ENCODE measurements around the gene PALLD. TPM values are rescaled to one million over a fixed set of nuclear protein-coding genes. Genes with fewer than 3 reads are reported as not detected.
A peak's percentile ranks its signal among the peaks of the same experiment; 100 is the strongest.
"Not testable (repeated sequence)": the region's sequence is repeated elsewhere in the genome, so short reads cannot be mapped to it uniquely, and the experiment has no call there.

PALLD gene
- total and polyA plus RNA-seq, 12 donors: 30.3 to 203 (median 90.5) TPM

DNA sequence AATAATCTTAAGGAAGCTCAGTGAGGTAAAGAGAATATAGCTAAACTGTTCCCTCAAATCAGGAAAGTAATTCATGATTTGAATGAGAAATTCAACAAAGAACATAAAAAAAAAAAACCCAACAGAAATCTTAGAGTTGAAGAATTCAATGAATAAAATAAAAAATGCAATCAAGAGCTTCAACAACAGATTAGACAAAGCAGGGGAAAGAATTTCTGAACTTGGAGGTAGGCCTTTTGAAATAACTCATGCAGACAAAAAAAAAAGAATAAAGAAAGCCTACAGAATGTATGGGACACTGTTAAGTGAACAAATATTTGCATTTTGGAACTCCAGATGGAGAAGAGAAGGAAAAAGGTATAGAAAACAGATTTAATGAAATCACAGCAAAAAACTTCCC lies 435.3 kb downstream of the PALLD start:
- no peak for TF ChIP-seq POLR2A (IDR thresholded peaks at IDR 0.05)
- TF ChIP-seq, protein P1, sequence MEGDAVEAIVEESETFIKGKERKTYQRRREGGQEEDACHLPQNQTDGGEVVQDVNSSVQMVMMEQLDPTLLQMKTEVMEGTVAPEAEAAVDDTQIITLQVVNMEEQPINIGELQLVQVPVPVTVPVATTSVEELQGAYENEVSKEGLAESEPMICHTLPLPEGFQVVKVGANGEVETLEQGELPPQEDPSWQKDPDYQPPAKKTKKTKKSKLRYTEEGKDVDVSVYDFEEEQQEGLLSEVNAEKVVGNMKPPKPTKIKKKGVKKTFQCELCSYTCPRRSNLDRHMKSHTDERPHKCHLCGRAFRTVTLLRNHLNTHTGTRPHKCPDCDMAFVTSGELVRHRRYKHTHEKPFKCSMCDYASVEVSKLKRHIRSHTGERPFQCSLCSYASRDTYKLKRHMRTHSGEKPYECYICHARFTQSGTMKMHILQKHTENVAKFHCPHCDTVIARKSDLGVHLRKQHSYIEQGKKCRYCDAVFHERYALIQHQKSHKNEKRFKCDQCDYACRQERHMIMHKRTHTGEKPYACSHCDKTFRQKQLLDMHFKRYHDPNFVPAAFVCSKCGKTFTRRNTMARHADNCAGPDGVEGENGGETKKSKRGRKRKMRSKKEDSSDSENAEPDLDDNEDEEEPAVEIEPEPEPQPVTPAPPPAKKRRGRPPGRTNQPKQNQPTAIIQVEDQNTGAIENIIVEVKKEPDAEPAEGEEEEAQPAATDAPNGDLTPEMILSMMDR (IDR thresholded peaks at IDR 0.05): no peak
- Histone ChIP-seq H3K4me1 (replicated peaks in 1 of 2) (no peaks in the 10 kb centered on the region), H3K27me3 (no peaks in the 10 kb centered on the region), H3K9me3 (replicated peaks in 1 of 3) (peaks cover 0 to 15% (median 5%) of the 10 kb centered on the region in 3 donors), H3K4me3 (no peak overlapping the region), H3K27ac (no peak overlapping the region), H3K36me3 (replicated peaks in 1 of 2) (peaks cover 0 to 18% of the 10 kb centered on the region in 2 donors)
- intact Hi-C loops (cut with DNase I): no loop called here
- DNase-seq: no peak

DNA sequence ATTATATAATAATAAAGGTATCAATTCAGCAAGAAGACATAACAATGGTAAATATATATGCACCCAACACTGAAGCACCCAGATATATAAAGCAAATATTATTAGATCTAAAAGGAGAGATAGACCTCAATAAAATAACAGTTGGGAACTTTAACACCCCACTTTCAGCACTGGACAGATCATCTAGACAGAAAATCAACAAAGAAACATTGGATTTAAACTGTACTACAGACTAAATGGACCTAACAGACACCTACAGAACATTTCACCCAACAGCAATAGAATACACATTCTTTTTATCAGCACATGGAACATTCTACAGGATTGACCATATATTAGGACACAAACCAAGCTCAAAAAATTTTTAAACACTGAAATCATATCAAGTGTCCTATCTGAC lies 436.6 kb downstream of the PALLD start:
- no peak overlapping the region for H3K27ac ChIP-seq
- H3K4me1 ChIP-seq (replicated peaks in 1 of 2): no peaks in the 10 kb centered on the region
- DNase-seq: no peak
- peaks cover 0 to 15% (median 8%) of the 10 kb centered on the region in 3 donors for H3K9me3 ChIP-seq (replicated peaks in 1 of 3)
- intact Hi-C loops (cut with DNase I): no loop called here
- H3K4me3 ChIP-seq: no peak overlapping the region
- TF ChIP-seq, protein P1 (IDR thresholded peaks at IDR 0.05): no peak
- no peak for TF ChIP-seq POLR2A (IDR thresholded peaks at IDR 0.05)
- peaks cover 0 to 7% of the 10 kb centered on the region in 2 donors for H3K36me3 ChIP-seq (replicated peaks in 1 of 2)
- no peaks in the 10 kb centered on the region for H3K27me3 ChIP-seq

DNA sequence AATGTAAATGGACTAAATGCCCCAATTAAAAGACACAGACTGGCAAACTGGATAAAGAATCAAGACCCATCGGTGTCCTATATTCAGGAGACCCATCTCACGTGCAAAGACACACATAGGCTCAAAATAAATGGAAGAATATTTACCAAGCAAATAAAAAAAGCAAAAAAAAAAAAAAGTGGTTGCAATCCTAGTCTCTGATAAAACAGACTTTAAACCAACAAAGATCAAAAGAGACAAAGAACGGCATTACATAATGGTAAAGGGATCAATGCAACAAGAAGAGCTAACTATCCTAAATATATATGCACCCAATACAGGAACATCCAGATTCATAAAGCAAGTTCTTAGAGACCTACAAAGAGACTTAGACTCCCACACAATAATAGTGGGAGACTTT lies 440.6 kb downstream of the PALLD start:
- 95 to 100% (median 97%) methylated on average over 3 of the region's 3 CpGs for WGBS, 4 donors
- H3K36me3 ChIP-seq (replicated peaks in 1 of 2); H3K4me1 ChIP-seq (replicated peaks in 1 of 2); H3K4me3 ChIP-seq; H3K27me3 ChIP-seq; H3K9me3 ChIP-seq (replicated peaks in 1 of 3); H3K27ac ChIP-seq; DNase-seq; intact Hi-C loops (cut with DNase I): not testable (repeated sequence)

DNA sequence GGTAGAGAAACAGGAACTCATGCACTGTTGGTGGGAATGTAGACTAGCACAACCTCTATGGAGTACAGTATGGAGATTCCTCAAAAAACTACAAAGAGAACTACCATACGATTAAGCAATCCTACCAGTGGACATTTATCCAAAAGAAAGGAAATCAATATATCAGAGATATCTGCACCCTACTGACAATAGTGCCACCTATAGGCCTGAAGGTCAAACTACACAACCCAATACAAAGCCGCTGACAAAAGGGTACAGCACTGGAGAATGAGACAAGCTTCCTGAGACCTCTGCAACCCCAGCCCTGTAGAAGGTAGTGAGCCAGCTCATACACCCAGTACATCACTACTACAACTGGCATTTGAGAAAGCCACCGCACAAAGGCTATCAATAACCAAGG lies 446.1 kb downstream of the PALLD start:
- no peak for DNase-seq
- no peak for TF ChIP-seq POLR2A (IDR thresholded peaks at IDR 0.05)
- TF ChIP-seq, protein P1 (IDR thresholded peaks at IDR 0.05): peak in 1 of 6 experiments; percentile 18
- intact Hi-C loops (cut with DNase I): no loop called here
- H3K36me3 ChIP-seq (replicated peaks in 1 of 2): no peaks in the 10 kb centered on the region
- no peaks in the 10 kb centered on the region for H3K27me3 ChIP-seq
- H3K9me3 ChIP-seq (replicated peaks in 1 of 3): no peaks in the 10 kb centered on the region
- H3K4me1 ChIP-seq (replicated peaks in 1 of 2): no peaks in the 10 kb centered on the region
- no peak overlapping the region for H3K4me3 ChIP-seq
- 85 to 92% (median 88%) methylated on average over 3 of the region's 3 CpGs for WGBS, 4 donors
- H3K27ac ChIP-seq: no peak overlapping the region

DNA sequence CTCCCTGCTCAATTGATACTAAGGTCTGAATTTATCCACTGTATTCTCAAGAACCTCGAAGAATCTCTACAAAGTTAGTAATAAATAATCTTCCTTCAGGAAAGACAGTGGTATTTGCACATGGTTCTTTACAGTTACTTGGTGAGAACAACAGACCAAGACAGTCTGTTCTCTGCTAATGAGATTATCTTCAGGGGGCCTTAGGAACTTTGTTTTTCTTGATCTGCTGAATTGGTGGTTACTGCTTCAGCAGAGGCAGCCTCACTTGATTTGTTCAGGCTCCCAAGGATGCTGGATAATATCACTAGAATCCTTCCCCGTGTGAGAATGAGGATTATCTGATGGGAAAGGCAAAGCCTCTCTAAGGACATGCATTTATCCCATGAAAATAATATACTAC lies 448.4 kb downstream of the PALLD start:
- intact Hi-C loops (cut with DNase I): no loop called here

DNA sequence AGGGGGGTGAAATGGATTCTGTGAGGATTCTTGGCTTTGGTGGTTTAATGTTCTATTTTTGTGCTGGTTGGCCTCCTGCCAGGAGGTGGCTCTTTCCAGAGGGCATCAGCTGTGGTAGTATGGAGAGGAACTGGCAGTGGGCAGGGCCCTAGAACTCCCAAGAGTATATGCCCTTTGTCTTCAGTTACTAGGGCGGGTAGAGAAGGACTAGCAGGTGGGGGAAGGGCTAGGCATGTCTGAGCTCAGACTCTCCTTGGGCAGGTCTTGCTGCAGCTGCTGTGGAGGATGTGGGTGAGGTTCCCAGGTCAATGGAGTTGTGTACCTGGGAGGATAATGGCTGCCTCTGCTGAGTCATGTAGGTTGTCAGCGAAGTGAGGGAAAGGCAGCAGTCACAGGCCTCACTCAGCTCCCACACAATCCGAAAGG lies 456.0 kb downstream of the PALLD start:
- not testable (repeated sequence) for H3K27me3 ChIP-seq; H3K9me3 ChIP-seq (replicated peaks in 1 of 3)
- WGBS, 4 donors: 81 to 97% (median 92%) methylated on average over 3 of the region's 3 CpGs

More for the DNA sequence above, 448.4 kb downstream of the PALLD start:
- no peak for DNase-seq
- H3K4me3 ChIP-seq: no peak overlapping the region
- no peaks in the 10 kb centered on the region for H3K9me3 ChIP-seq (replicated peaks in 1 of 3)
- H3K4me1 ChIP-seq (replicated peaks in 1 of 2): no peaks in the 10 kb centered on the region
- no peak overlapping the region for H3K27ac ChIP-seq
- 68 to 94% (median 81%) methylated on average over 2 of the region's 2 CpGs for WGBS, 4 donors
- TF ChIP-seq, protein P1 (IDR thresholded peaks at IDR 0.05): no peak
- no peaks in the 10 kb centered on the region for H3K27me3 ChIP-seq
- H3K36me3 ChIP-seq (replicated peaks in 1 of 2): no peaks in the 10 kb centered on the region

More for the DNA sequence above, 456.0 kb downstream of the PALLD start:
- H3K27ac ChIP-seq; H3K36me3 ChIP-seq (replicated peaks in 1 of 2); H3K4me3 ChIP-seq; H3K4me1 ChIP-seq (replicated peaks in 1 of 2); DNase-seq; intact Hi-C loops (cut with DNase I): not testable (repeated sequence)
